Panc1 (cell line): ENCODE data around the gene SAFB2. TPM values are rescaled to one million over a fixed set of nuclear protein-coding genes. Genes with fewer than 3 reads are reported as not detected.

Source experiments
- ATAC-seq: fragments of 200-7000 bp; cut with Tn5 transposase; 2 replicates; pipeline ENCODE4 v1.9.1; 2020; ENCODE audit warnings: mild to moderate bottlenecking, moderate library complexity
- BruUV-seq: library from RNA; stranded (reverse); fragments of 400-500 nt; replicated peaks from 2 replicates; lab custom pipeline; 2021; lab: Mats Ljungman, UMichigan
- CTCF ChIA-PET: fragments of 300-600 bp; sonication (Branson Sonifier 250); formaldehyde crosslinking; loops from one replicate; lab custom pipeline; 2022; ENCODE audit warnings: antibody characterized with exemption; lab: Charles Lee
- POLR2A ChIA-PET: fragments of 300-600 bp; sonication (Branson Sonifier 250); formaldehyde crosslinking; loops from one replicate; lab custom pipeline; 2022; ENCODE audit warnings: antibody characterized with exemption; lab: Charles Lee
- DNase-seq: peaks from one replicate; pipeline ENCODE4 v3.0.0-alpha.2; 2010; ENCODE audit warnings: low read depth, low spot score
- H3K27ac ChIP-seq: 2 replicates; pipeline ENCODE4 v1.5.1; 2011; ENCODE audit warnings: mild to moderate bottlenecking, low read length, inconsistent platforms
- H3K27me3 ChIP-seq: fragments of 200-500 bp; sonication (Bioruptor generic); 2 replicates; pipeline ENCODE4 v1.6.0; 2014; ENCODE audit warnings: low read length, inconsistent platforms; ENCODE audit not compliant: control insufficient read depth, insufficient read depth
- H3K36me3 ChIP-seq: fragments of 200-500 bp; sonication (Bioruptor generic); 2 replicates; pipeline ENCODE4 v1.5.1; 2014; ENCODE audit warnings: inconsistent platforms, mild to moderate bottlenecking, low read length, moderate library complexity; ENCODE audit not compliant: control insufficient read depth, insufficient read depth
- H3K4me1 ChIP-seq: 2 replicates; pipeline ENCODE4 v1.5.1; 2011; ENCODE audit warnings: inconsistent platforms, mild to moderate bottlenecking, low read length, moderate library complexity; ENCODE audit not compliant: control insufficient read depth, insufficient read depth
- H3K4me3 ChIP-seq, 2 experiments: 2 replicates each; pipeline ENCODE4 v1.5.1; 2011 to 2012; ENCODE audit warnings: low read depth in 2 of 2, low read length in 2 of 2, mild to moderate bottlenecking in 2 of 2, inconsistent platforms in 1 of 2, moderate library complexity in 1 of 2
- H3K9me3 ChIP-seq: fragments of 200-500 bp; sonication (Bioruptor generic); 2 replicates; pipeline ENCODE4 v1.5.1; 2014; ENCODE audit warnings: low read depth, mild to moderate bottlenecking, inconsistent platforms, low read length, moderate library complexity; ENCODE audit not compliant: control insufficient read depth, insufficient read depth
- CTCF ChIP-seq: fragments of 450-650 bp; IDR thresholded peaks from 2 replicates; pipeline ENCODE4 v1.5.1; 2017; ENCODE audit warnings: mild to moderate bottlenecking
- POLR2AphosphoS5 ChIP-seq: IDR thresholded peaks from 2 replicates; pipeline ENCODE4 v1.6.1; 2012; ENCODE audit warnings: mild to moderate bottlenecking, low read depth, low read length, moderate library complexity
- REST ChIP-seq, 2 experiments: IDR thresholded peaks; 2 replicates each; pipeline ENCODE4 v1.6.1; 2011 to 2012; ENCODE audit warnings: low read depth in 2 of 2, control low read depth in 1 of 2, low read length in 1 of 2, mild to moderate bottlenecking in 1 of 2, moderate library complexity in 1 of 2; ENCODE audit not compliant: insufficient read depth in 1 of 2
- SIN3A ChIP-seq: IDR thresholded peaks from 2 replicates; pipeline ENCODE4 v1.6.1; 2012; ENCODE audit warnings: low read depth, mild to moderate bottlenecking, low read length, moderate library complexity, borderline replicate concordance; ENCODE audit not compliant: insufficient read depth
- TCF7L2 ChIP-seq: IDR thresholded peaks from 2 replicates; pipeline ENCODE4 v1.6.1; 2011; ENCODE audit warnings: mild to moderate bottlenecking, low read depth, low read length, inconsistent platforms
- in situ Hi-C: cut with HindIII; loops from 2 replicates; pipeline ENCODE4 v1.10.0; 2016; ENCODE audit warnings: low sequenced_read_pairs, low pct_unique_long_range_greater_than_20kb
- intact Hi-C: fragments of 100-400 bp; cut with micrococcal nuclease; formaldehyde crosslinking; loops from one replicate; pipeline ENCODE4 v1.10.0; 2022; ENCODE audit not compliant: unreplicated experiment
- total RNA-seq: library from RNA; stranded (reverse); gene quantifications from one replicate; pipeline ENCODE4 v1.2.1, GENCODE V29; 2021; ENCODE audit not compliant: unreplicated experiment

SAFB2 gene
- total RNA-seq, 1 experiment from 2014 or later: 83.5 TPM

- in situ Hi-C loops (no loop called here), intact Hi-C loops (no loop called here)
- Histone ChIP-seq H3K4me3 (no peak overlapping the region), H3K4me1 (no peaks in the 10 kb centered on the region), H3K9me3 (no peaks in the 10 kb centered on the region), H3K27ac (no peak overlapping the region), H3K27me3 (no peaks in the 10 kb centered on the region), H3K36me3 (peaks cover 15% of the 10 kb centered on the region)
- no peak for ATAC-seq
- no TSS peak for BruUV-seq
- no peak for DNase-seq
- POLR2A ChIA-PET: no interaction called here
- CTCF ChIA-PET: no interaction called here
- no peak for TF ChIP-seq TCF7L2
- TF ChIP-seq SIN3A: no peak
- no peak for TF ChIP-seq REST (IDR thresholded peaks at IDR 0.05; ENCODE audit: insufficient read depth in 1 of 2, low read depth in 2 of 2, low read length in 1 of 2)
- TF ChIP-seq POLR2AphosphoS5: no peak
Measured at GRCh38 chr19:5661483-5661882, 38.9 kb upstream of the SAFB2 start.

- ChIA-PET POLR2A (no interaction called here), CTCF (no interaction called here)
- TF ChIP-seq CTCF (no peak), TCF7L2 (no peak), REST (IDR thresholded peaks at IDR 0.05; ENCODE audit: insufficient read depth in 1 of 2, low read depth in 2 of 2, low read length in 1 of 2) (no peak), SIN3A (no peak), POLR2AphosphoS5 (no peak)
- no peak overlapping the region for H3K27ac ChIP-seq
- ATAC-seq (no peak), DNase-seq (no peak)
- BruUV-seq: no TSS peak
- in situ Hi-C loops (no loop called here), intact Hi-C loops (no loop called here)
- H3K27me3 ChIP-seq: no peaks in the 10 kb centered on the region
- no peaks in the 10 kb centered on the region for H3K9me3 ChIP-seq
- H3K4me3 ChIP-seq: no peak overlapping the region
- H3K36me3 ChIP-seq: peaks cover 12% of the 10 kb centered on the region
- no peaks in the 10 kb centered on the region for H3K4me1 ChIP-seq
Measured at GRCh38 chr19:5655412-5655811, 32.8 kb upstream of the SAFB2 start.
